Neural cell (in vitro differentiated cells): Measurements from ENCODE around the gene MTMR3.

Experiments
- EP300 ChIP-seq: fragments of 450-650 bp; conservative IDR thresholded peaks from 2 replicates; pipeline ENCODE4 v1.6.1; 2014; ENCODE audit warnings: antibody characterized with exemption, mild to moderate bottlenecking, moderate library complexity; ENCODE audit not compliant: poor library complexity, severe bottlenecking
- EZH2 ChIP-seq: fragments of 200-600, 300-800 bp; shearing (Covaris generic), sonication (generic); IDR thresholded peaks from 2 replicates; pipeline ENCODE4 v1.6.1; 2014; ENCODE audit warnings: antibody characterized with exemption, low read length, borderline replicate concordance, mild to moderate bottlenecking; ENCODE audit not compliant: insufficient read depth, poor library complexity, severe bottlenecking
- POLR2AphosphoS5 ChIP-seq: IDR thresholded peaks from 2 replicates; pipeline ENCODE4 v1.6.1; 2012
- RAD21 ChIP-seq: fragments of 450-650 bp; conservative IDR thresholded peaks from 2 replicates; pipeline ENCODE4 v1.6.1; 2014; ENCODE audit warnings: antibody characterized with exemption, mild to moderate bottlenecking, moderate library complexity
- SMC3 ChIP-seq: fragments of 450-650 bp; conservative IDR thresholded peaks from 2 replicates; pipeline ENCODE4 v1.6.1; 2014; ENCODE audit warnings: antibody characterized with exemption, mild to moderate bottlenecking, moderate library complexity; ENCODE audit not compliant: poor library complexity
- TAF1 ChIP-seq: IDR thresholded peaks from 2 replicates; pipeline ENCODE4 v1.6.1; 2012; ENCODE audit warnings: low read depth
- TF ChIP-seq, protein P1 (sequence below): fragments of 450-650 bp; IDR thresholded peaks from 2 replicates; pipeline ENCODE4 v1.5.1; 2014; ENCODE audit warnings: antibody characterized with exemption, mild to moderate bottlenecking, moderate library complexity; ENCODE audit not compliant: poor library complexity, severe bottlenecking
- TF ChIP-seq, protein P2 (sequence below): IDR thresholded peaks from 2 replicates; pipeline ENCODE4 v1.6.1; 2012; ENCODE audit warnings: borderline replicate concordance

DNA sequence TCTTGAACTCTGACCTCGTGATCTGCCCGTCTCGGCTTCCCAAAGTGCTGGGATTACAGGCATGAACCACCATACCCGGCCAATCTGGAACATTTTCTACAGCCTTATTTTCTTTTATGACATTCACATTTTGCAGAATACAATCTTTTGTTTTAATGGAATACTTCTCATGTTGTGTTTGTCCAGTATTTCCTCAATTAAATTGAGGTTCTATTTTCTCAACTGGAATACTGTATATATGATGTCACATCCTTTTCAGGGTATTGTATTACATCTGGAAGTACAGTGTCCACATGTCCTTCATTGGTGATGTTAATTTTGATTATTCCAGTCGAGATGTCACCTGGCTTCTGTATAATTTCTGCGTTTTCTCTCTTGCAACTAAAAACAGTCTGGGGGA is 106.5 kb downstream of the MTMR3 start:
- TF ChIP-seq, protein P1, sequence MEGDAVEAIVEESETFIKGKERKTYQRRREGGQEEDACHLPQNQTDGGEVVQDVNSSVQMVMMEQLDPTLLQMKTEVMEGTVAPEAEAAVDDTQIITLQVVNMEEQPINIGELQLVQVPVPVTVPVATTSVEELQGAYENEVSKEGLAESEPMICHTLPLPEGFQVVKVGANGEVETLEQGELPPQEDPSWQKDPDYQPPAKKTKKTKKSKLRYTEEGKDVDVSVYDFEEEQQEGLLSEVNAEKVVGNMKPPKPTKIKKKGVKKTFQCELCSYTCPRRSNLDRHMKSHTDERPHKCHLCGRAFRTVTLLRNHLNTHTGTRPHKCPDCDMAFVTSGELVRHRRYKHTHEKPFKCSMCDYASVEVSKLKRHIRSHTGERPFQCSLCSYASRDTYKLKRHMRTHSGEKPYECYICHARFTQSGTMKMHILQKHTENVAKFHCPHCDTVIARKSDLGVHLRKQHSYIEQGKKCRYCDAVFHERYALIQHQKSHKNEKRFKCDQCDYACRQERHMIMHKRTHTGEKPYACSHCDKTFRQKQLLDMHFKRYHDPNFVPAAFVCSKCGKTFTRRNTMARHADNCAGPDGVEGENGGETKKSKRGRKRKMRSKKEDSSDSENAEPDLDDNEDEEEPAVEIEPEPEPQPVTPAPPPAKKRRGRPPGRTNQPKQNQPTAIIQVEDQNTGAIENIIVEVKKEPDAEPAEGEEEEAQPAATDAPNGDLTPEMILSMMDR: no peak
- no peak for TF ChIP-seq SMC3
- no peak for TF ChIP-seq EZH2
- no peak for TF ChIP-seq POLR2AphosphoS5
- TF ChIP-seq TAF1: no peak
- no peak for TF ChIP-seq RAD21
- no peak for TF ChIP-seq EP300
- TF ChIP-seq, protein P2, sequence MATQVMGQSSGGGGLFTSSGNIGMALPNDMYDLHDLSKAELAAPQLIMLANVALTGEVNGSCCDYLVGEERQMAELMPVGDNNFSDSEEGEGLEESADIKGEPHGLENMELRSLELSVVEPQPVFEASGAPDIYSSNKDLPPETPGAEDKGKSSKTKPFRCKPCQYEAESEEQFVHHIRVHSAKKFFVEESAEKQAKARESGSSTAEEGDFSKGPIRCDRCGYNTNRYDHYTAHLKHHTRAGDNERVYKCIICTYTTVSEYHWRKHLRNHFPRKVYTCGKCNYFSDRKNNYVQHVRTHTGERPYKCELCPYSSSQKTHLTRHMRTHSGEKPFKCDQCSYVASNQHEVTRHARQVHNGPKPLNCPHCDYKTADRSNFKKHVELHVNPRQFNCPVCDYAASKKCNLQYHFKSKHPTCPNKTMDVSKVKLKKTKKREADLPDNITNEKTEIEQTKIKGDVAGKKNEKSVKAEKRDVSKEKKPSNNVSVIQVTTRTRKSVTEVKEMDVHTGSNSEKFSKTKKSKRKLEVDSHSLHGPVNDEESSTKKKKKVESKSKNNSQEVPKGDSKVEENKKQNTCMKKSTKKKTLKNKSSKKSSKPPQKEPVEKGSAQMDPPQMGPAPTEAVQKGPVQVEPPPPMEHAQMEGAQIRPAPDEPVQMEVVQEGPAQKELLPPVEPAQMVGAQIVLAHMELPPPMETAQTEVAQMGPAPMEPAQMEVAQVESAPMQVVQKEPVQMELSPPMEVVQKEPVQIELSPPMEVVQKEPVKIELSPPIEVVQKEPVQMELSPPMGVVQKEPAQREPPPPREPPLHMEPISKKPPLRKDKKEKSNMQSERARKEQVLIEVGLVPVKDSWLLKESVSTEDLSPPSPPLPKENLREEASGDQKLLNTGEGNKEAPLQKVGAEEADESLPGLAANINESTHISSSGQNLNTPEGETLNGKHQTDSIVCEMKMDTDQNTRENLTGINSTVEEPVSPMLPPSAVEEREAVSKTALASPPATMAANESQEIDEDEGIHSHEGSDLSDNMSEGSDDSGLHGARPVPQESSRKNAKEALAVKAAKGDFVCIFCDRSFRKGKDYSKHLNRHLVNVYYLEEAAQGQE: no peak
